Effector memory CD8-positive, alpha-beta T cell (primary cell): ENCODE measurements around the gene RPL36.
"Not testable (repeated sequence)": the region's sequence is repeated elsewhere in the genome, so short reads cannot be mapped to it uniquely, and the experiment has no call there.

ENCODE experiments used
- ATAC-seq: fragments of 150-1000 bp; cut with Tn5 transposase; replicated peaks from 2 replicates; pipeline ENCODE4 v1.10.0; 2021; ENCODE audit warnings: mild to moderate bottlenecking, moderate library complexity
- DNase-seq, 3 experiments: peaks; one replicate each; pipeline ENCODE4 v3.0.0; 2021
- H3K27ac Mint-ChIP-seq, 2 donors: one replicate each; pipeline ENCODE4 v1.8.0; 2022; ENCODE audit warnings: mild to moderate bottlenecking in 2 of 2, mixed read lengths in 2 of 2, moderate library complexity in 2 of 2
- H3K27me3 Mint-ChIP-seq, 2 donors: one replicate each; pipeline ENCODE4 v1.8.0; 2022; ENCODE audit warnings: mixed read lengths in 2 of 2
- H3K36me3 Mint-ChIP-seq: one replicate; pipeline ENCODE4 v1.8.0; 2022; ENCODE audit warnings: mild to moderate bottlenecking, moderate library complexity, mixed read lengths; ENCODE audit not compliant: insufficient read depth
- H3K4me1 Mint-ChIP-seq, 2 donors: one replicate each; pipeline ENCODE4 v1.8.0; 2022; ENCODE audit warnings: low read depth in 2 of 2, mixed read lengths in 2 of 2
- H3K4me3 Mint-ChIP-seq, 2 donors: one replicate each; pipeline ENCODE4 v1.8.0; 2022; ENCODE audit warnings: mild to moderate bottlenecking in 2 of 2, mixed read lengths in 2 of 2, moderate library complexity in 2 of 2
- H3K9me3 Mint-ChIP-seq, 2 donors: one replicate each; pipeline ENCODE4 v1.8.0; 2022; ENCODE audit warnings: mixed read lengths in 2 of 2

Gene RPL36

GRCh38 chr19:5714816-5715215 lies 24.7 kb downstream of the RPL36 start:
- Mint-ChIP-seq H3K4me3 (no peak overlapping the region), H3K36me3 (peaks cover 71% of the 10 kb centered on the region)

GRCh38 chr19:5717215-5717935 lies 27.3 kb downstream of the RPL36 start:
- Mint-ChIP-seq H3K4me3 (peak overlapping the region in 1 of 2 donors; percentile 93), H3K27ac (peak overlapping the region; percentile 91 to 97), H3K9me3 (no peaks in the 10 kb centered on the region), H3K36me3 (peaks cover 61% of the 10 kb centered on the region), H3K27me3 (no peaks in the 10 kb centered on the region), H3K4me1 (peaks cover 16 to 18% of the 10 kb centered on the region in 2 donors)
- no peak for DNase-seq
- no peak for ATAC-seq

More at GRCh38 chr19:5714816-5715215, 24.7 kb downstream of the RPL36 start:
- no peaks in the 10 kb centered on the region for H3K27me3 Mint-ChIP-seq
- DNase-seq = no peak
- H3K27ac Mint-ChIP-seq = no peak overlapping the region
- H3K9me3 Mint-ChIP-seq = no peaks in the 10 kb centered on the region
- no peak for ATAC-seq
- H3K4me1 Mint-ChIP-seq = peaks cover 14 to 16% of the 10 kb centered on the region in 2 donors

- Mint-ChIP-seq H3K9me3 (no peaks in the 10 kb centered on the region), H3K4me3 (peak overlapping the region; percentile 87 to 93), H3K36me3 (peaks cover 53% of the 10 kb centered on the region), H3K27ac (peak overlapping the region; percentile 91 to 97), H3K27me3 (no peaks in the 10 kb centered on the region), H3K4me1 (peaks cover 16 to 18% of the 10 kb centered on the region in 2 donors)
- no peak for ATAC-seq
- DNase-seq = no peak
Measured at GRCh38 chr19:5718037-5718578, 28.0 kb downstream of the RPL36 start.

GRCh38 chr19:5718579-5719273 lies 28.6 kb downstream of the RPL36 start:
- ATAC-seq = no peak
- Mint-ChIP-seq H3K36me3 (peaks cover 47% of the 10 kb centered on the region), H3K9me3 (no peaks in the 10 kb centered on the region), H3K27ac (peak overlapping the region; percentile 91 to 97), H3K4me3 (peak overlapping the region; percentile 87 to 93), H3K27me3 (no peaks in the 10 kb centered on the region), H3K4me1 (peaks cover 16 to 18% of the 10 kb centered on the region in 2 donors)
- DNase-seq = no peak

- Mint-ChIP-seq H3K27ac (peak overlapping the region; percentile 91 to 97), H3K4me1 (peaks cover 16 to 18% of the 10 kb centered on the region in 2 donors), H3K27me3 (no peaks in the 10 kb centered on the region), H3K36me3 (peaks cover 40% of the 10 kb centered on the region), H3K4me3 (peak overlapping the region; percentile 87 to 93), H3K9me3 (no peaks in the 10 kb centered on the region)
- ATAC-seq = no peak
- DNase-seq = peak in 2 of 3 experiments; percentile 21 to 25
Measured at GRCh38 chr19:5719274-5719960, 29.3 kb downstream of the RPL36 start.

GRCh38 chr19:5719961-5720790 lies 30.1 kb downstream of the RPL36 start, which contains the start of the genes CATSPERD and LONP1:
TSS of gene CATSPERD (plus strand) at chr19:5720637. CDS start at chr19:5720738, 101 bp downstream.
TSS of gene LONP1 (minus strand) at chr19:5720146. CDS start at chr19:5720132, 14 bp downstream.
- ATAC-seq = peak; percentile 88
- no peaks in the 10 kb centered on the region for H3K9me3 Mint-ChIP-seq

GRCh38 chr19:5727453-5728050 lies 37.5 kb downstream of the RPL36 start:
- Mint-ChIP-seq H3K27me3 (peaks cover 11 to 17% of the 10 kb centered on the region in 2 donors), H3K27ac (no peak overlapping the region), H3K9me3 (no peaks in the 10 kb centered on the region), H3K4me3 (no peak overlapping the region), H3K36me3 (no peaks in the 10 kb centered on the region), H3K4me1 (no peaks in the 10 kb centered on the region)
- ATAC-seq (no peak), DNase-seq (no peak)

More at GRCh38 chr19:5719961-5720790, 30.1 kb downstream of the RPL36 start, which contains the start of the genes CATSPERD and LONP1:
- Mint-ChIP-seq H3K4me1 (peaks cover 16 to 18% of the 10 kb centered on the region in 2 donors), H3K4me3 (peak within 1 kb of the TSS; percentile 87 to 93), H3K36me3 (peaks cover 33% of the 10 kb centered on the region), H3K27me3 (peaks cover 0 to 4% of the 10 kb centered on the region in 2 donors), H3K27ac (peak within 1 kb of the TSS; percentile 91 to 97)
- peak; percentile 96 to 97 (median 96) for DNase-seq

GRCh38 chr19:5733172-5733571 lies 43.1 kb downstream of the RPL36 start:
- H3K27ac Mint-ChIP-seq, H3K27me3 Mint-ChIP-seq, H3K4me3 Mint-ChIP-seq, H3K4me1 Mint-ChIP-seq, ATAC-seq, H3K36me3 Mint-ChIP-seq, DNase-seq, H3K9me3 Mint-ChIP-seq: not testable (repeated sequence)

- H3K36me3 Mint-ChIP-seq = no peaks in the 10 kb centered on the region
- no peak for ATAC-seq
- H3K27me3 Mint-ChIP-seq = peaks cover under 1 to 8% of the 10 kb centered on the region in 2 donors
- H3K27ac Mint-ChIP-seq = no peak overlapping the region
- no peaks in the 10 kb centered on the region for H3K9me3 Mint-ChIP-seq
- H3K4me3 Mint-ChIP-seq = no peak overlapping the region
- H3K4me1 Mint-ChIP-seq = no peaks in the 10 kb centered on the region
- DNase-seq = no peak
Measured at GRCh38 chr19:5738423-5738822, 48.3 kb downstream of the RPL36 start.
